Endometrium (tissue), 2 donors: ENCODE results near the gene PFN3.
"Not testable (repeated sequence)": the region's sequence is repeated elsewhere in the genome, so short reads cannot be mapped to it uniquely, and the experiment has no call there.

Experiments
- FAIRE-seq: peaks from 2 replicates; lab custom pipeline; 2012; peaks lifted over from hg19 to GRCh38; lab: Jason Lieb, UNC
- donor health status: control.
- donor health status: control.

Gene PFN3

DNA sequence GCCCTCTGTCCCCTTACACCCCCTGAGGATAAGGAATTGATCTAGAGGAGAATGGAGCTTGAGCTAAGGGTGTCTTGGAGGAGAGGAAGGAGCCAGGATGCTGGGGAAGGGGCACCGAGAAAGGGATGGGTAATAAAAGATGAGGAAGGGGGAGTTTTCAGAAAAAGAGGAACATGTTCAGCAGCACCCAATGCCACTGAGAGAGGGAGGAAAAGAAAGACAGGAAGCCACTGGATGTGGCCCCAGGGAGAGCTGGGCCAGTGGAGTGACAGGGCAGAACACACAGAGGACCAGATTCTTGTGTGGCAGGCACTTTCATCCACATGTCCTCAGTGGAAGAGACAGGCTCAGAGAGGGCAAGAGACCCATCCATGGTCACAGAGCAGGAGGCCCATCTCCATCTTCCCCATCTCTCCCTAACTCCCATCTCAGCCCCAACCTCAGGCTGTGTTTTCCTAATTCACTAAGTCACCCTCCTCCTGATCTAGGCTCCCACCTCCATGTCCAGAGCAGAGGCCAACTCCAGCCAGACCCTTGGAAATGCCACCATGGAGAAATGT is 7.2 kb downstream of the PFN3 start:
- FAIRE-seq, result no peak

DNA sequence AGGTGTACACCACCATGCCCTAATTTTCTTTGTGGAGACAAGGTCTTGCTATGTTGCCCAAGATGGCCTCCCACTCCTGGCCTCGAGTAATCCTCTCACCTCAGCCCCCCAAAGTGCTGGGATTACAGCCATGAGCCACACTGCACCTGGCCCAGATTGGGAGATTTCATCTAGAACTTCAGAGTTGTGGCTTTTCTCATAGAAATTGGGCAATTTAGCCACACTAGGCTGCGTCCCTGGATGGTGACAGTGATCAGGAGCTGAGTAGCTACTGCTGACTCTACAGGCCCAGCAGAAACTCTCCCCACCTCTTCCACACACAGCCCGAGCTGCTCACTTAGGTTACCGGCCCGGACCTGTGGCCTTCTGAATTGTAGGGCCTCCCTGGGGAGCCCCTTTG is 7.7 kb downstream of the PFN3 start:
- no peak for FAIRE-seq

DNA sequence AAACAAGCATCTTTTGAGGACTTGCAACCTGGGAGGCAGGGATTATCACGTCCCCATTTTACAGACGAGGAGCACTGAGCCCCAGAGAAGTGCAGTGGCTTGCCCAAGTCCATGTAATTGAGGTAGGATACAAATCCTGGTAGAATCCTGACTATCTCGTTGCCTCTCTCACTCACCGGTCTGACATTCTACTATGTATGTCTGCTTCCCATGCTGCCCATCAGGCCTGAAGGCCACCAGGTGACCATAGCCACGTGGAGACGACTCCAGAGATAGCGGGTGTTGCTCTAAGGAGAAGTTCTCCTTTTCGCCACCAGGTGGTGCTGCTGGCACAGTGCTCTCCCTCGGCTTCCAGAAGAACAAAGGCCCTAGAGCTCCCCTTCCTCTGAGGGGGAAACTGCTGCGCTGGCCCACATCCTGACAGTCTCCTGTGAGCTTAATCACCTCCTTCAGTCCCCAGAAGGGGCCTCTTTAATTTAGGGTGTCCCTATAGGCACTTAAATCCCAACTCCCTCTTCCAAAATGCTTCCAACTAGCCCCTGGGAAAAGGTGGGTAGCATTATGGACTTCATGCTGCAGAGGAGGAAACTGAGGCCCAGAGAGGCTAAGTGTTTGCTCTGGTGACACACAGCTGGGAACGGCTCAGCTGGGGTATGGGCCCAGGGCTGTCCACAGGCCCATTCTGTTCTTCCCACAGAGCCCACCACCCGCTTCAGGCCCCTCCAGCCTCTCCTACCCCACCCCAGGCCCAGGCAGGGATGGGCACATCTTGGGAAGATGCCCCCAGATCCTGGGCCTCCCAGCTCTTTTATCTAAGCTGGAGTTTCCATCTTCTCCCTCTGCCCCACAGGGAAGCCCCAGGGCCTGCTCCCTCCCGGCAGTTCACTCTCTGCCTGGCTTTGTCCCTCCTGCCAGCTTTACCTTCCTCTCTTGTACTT is 9.8 kb downstream of the PFN3 start:
- FAIRE-seq, result no peak

DNA sequence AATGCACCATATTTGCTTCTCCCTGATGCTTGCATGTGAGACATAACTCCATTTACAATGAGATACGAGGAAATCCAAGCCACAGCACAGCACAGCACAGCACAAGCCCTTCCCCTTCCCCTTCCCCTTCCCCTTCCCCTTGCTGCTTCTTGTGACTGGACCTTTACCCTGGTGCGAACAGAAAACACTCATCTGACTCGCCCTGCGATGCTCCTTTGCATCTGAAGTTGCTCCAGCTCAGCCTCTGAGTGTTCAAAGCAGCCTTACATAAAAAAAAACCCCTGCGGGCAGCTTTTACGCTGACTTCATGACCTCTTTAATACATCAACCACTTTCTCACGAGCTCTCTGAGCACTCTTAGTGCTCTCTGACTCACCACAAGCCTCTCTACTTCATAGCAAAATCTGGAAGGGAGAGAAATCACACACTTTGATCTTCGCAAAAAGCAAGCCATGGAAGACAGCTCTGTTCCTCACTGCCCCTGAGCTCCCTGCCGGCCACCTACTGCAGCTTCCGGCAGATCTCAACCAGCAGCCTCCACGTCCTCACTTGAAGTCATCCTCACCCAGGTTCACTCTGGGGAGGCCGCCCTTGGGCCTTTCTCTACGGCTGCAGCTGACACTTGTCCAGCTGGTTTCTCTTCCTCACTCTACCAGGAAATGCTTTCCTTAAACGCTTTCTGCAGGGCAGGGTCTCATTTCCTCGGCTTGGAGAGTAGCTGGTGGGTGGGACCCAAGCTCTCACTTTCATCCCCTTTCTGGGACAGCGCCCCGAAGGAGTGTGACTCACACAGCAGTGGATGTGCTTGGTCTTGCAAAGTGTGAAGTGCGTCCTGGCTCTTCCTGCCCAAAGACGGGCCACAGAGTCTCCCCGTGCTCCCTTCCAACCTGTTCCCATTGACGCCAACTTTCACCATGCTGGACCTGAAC is 11.0 kb downstream of the PFN3 start:
- no peak for FAIRE-seq

DNA sequence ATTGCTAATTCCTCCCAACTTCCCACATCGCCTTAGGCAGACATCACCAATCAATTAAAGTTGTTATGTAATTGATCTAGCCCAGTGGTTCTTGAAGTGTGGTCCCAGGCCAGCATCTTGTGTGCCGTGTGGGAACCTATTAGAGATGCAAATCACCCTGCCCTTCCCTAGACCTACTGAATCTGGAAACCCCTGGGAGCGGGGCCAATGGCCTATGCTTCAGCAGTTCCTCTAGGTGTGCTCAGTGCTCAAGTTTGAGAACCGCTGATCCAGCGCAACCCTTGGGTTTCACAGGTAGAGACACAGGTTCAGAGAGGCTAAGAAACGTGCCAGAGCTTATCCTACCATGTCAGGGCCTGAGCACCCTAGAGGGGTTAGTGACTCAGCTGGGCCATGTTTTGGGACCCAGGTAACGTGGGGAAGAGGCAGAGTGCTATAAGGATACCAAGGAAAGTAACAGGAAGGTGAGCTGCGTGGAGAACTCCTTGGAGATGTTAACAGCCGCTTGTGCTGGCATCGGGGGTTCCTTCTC is 11.9 kb downstream of the PFN3 start:
- FAIRE-seq, result no peak

DNA sequence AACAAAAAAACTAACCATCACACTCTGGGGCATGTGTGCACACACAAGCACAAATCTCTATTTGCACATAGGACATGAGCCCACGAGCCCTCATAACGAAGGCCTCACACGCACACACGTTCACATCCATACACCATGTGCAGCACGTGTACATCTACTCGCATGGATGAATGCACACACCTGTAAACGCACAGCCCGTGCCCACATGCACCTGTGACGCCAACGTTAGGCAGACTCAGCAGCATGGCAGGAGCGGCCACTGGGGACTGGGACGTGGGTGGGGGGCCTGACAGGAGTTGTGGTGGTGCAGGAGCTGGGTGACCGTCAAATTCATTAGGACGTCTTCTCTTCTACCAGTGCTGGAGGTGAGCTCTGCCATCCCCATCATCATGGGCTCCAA is 13.1 kb downstream of the PFN3 start:
- no peak for FAIRE-seq

DNA sequence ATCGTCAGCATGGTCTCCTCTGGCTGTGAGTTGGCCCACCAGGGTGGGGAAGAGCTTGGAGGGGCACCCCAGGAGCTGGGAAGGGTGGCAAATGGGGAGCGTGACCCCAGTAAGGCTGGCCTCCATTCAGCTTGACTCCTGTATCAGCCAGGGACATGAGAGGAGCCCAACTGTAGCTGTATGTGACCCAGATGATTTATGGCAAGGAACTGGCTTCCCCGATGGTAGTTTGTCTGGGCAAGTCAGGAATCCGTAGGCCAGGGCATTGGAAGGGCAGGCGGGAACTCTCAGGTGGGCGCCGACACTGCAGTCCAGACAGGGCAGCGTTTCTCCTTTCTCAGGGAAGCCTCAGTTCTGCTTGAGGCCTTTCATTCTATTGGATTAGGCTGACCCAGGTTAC is 13.9 kb downstream of the PFN3 start:
- no peak for FAIRE-seq

DNA sequence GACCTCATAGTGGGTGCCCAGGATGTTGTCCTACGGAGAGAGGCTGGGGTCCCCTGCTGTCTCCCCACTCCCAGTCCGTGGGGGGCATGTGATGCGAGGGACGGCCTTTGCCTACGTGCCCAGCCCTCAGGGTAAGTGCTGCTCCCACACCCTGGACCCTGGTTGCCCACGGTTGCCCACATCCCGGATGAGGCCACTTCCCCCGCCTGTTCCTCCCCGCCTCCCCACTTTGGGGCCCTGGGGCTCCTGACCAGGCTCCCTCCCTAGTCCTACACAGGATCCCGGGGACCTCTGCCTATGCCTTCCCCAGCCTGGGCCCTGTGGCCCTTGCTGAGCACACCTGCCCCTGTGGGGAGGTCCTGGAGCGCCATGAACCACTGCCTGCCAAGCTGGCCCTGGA is 14.7 kb downstream of the PFN3 start:
- FAIRE-seq, result no peak

DNA sequence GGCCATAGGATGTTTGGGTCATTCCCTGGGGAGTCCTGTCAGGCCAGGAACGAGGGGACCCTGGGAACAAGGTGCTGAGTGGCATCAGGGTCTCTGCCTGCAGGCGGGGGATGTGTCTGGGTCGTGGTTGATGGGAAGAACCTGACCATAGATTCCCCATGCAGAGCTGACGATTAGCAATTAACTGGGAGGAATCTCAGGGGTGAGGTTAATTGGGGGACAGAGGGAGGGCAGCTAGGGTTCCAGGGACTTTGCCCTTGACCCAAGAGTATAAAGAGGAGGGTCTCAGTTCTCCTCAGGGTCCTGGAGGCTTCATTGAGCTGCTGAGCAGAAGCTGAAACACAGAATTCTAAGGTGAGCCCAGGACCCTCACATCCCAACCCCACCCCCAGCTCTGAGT is 16.3 kb downstream of the PFN3 start, which contains the start of gene SLC34A1:
Gene SLC34A1, plus strand, starts transcription at position 301 of the 400 bp plus-strand sequence. CDS start 1,308 bp downstream, outside the sequence.
- FAIRE-seq, result no peak

DNA sequence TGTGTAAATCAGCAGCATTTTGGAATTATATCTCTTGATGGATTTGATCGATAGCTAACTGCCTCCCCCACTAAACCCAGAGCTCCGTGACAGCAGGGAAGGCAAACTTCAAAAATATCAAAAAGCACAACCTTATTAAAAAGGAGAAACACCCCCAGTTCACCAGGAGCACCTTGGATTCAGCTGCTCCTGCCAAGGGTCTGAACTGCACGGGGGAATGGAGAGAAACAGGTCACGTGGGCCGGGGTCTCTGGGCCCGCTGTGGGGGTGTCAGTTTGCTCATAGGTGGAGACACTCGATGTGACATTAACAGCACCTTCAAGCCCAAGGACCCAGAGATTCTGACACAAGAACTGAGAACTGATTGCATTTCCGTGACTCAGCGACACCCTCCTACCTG is 17.3 kb downstream of the PFN3 start:
- FAIRE-seq, result no peak

DNA sequence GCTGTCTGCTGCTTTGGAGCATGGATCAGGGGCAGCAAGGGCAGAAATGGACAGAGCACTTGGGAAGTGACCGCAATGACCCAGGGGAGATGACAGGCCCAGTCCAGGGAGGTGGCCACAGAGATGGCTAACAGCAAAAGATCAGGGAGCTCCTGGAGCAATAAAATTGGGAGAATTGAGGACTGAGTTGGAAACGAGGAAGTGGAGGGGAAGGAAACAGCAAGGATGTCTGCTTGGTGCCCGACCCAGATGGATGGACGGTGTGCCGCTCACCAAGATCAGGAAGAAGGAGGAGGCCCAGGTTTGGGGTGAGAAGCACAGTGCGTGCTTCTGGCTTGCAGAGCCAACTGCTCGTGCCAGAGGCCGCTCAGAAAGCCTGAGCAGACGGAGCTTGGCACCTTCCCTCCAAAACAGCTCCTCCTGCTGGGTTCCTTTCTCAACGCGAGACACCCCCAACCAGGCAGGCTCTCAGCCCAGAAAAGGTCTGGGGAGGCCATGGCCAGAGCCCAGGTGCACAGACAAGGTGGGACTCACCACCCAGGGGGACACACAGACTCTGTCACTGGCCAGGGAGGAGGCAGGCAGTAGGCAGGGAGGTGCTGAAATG is 17.9 kb downstream of the PFN3 start:
- FAIRE-seq, result no peak

DNA sequence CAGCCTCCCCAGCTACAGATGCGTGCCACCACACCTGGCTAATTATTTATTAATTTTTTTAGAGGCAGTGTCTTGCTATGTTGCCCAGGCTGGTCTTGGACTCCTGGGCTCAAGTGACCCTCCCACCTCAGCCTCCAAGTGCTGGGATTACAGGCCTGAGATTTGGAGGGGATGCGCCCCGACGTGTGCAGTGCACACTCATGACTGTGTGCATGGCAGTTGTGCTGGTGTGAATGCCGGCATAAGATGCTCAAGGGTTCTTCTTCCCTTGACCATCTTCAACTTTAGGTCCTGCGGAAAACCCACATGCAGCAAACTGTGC is 19.7 kb downstream of the PFN3 start:
- FAIRE-seq, result no peak

DNA sequence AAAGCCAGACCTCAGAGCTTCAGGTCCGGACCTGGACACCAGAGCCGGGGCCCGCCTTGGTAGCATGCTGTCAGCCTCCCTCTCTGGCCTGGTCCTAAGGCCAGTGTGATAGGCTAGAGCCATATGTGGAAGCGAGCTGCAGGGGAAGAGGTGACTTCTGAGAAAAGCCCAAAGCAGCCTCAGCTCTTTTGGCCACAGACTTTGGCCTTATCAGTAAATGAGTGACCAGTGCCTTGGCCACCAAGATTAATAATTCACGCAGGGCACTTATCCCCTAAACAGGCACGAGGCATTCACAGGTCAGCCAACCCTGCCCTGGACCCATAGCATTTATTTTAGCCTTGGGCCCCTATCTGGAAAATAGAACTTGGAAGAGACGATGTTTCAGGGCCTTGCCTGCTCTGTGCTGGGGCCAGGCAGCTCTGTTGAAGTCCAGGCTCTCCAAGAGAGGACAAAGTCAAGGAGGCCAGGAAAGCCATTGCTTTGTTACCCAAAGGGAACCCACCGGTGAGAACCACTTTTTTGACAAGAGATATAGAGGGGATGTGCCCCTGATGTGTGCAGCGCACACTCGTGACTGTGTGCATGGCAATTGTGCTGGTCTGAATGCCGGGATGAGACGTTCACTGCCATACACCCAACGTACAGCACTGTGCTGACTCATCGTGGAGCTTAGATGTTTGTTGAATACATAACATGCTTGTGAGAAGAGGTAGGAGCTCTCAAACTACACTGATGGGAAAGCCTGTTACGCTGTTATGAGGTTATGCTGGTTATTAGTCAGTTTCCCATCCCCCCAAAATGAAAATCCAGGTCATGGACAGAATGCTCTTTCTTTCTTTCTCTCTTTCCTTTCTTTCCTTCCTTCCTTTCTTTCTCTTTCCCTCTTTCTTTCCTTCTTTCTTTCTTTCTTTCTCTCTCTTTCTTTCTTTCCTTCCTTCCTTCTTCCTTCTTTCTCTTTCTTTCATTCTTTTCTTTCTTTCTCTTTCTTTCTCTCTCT is 21.3 kb downstream of the PFN3 start:
- FAIRE-seq, result no peak

DNA sequence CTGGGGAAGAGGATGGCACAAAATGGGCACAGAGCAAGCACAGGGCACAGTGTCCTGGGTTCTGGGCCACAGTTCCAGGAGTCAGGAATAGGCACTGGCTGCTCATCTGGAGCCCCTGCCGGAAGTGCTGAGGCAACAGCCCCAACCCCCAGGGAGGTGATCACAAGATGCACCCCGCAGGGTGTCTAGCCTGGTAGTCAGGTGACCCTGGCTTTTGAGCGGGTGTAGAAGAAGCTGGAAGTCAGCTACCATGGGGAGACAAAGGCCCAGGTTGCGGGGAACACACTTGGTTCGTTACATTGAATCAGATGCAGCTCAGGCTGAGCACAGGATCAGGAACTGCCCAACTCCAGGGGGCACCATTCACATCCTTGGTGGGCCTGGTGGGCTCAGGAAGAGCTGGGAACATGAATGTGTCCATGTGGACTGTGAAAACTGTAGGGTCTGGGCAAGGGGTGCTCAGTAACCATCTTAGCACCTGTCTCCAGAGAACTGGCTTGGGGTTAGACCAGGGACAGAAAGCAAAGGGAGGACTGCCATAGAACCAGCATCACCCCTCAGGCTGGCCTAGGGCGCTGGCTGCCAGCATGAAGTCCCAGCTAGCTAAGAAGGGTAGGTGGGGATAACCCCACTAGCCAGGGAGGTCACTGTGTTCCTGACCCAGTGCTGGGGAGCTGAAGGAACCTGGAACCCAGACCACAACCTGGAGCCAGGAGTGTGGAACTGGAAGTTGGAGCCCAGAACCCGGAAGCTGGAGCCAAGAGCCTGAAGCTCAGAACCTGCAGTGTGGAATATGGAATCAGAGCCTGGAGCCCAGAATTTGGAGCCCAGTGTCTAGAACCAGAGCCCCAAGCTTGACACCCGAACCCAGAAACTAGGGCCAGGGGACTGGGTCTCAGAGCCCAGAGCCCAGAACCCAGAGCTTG is 22.3 kb downstream of the PFN3 start:
- FAIRE-seq, result no peak

DNA sequence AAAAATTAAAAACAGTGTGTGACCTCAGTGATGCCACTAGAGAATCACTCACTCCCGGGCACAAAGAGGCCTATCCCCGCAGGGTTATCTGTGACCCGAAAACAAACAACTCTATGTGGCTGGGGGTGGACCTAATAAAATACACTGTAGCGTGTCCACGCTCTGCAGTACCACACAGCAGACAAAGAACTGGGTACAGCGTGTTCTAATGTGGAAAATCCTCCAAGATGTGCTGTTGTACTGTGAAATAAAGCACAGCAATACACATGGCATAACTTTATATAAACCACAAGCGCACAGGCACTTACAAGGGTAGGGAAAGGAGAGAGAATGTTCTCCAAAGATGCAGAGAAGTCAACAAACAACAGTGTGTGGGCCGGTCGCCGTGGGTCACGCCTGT is 24.4 kb downstream of the PFN3 start:
- FAIRE-seq, result no peak

DNA sequence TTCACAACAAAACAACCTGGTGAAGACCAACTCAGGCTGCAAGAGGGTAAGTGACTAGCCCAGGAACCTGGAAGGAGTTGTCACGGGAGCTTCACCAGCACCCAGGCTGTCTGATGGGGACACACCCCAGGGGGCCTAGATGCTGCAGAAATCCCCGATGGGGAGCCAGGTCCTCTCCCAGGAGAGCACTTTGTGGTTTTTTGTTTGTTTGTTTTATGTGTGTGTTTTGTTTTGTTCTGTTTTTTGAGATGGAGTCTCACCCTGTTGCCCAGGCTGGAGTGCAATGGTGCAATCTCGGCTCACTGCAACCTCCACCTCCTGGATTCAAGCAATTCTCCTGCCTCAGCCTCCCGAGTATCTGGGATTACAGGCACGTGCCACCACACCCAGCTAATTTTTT is 24.9 kb downstream of the PFN3 start:
- not testable (repeated sequence) for FAIRE-seq

DNA sequence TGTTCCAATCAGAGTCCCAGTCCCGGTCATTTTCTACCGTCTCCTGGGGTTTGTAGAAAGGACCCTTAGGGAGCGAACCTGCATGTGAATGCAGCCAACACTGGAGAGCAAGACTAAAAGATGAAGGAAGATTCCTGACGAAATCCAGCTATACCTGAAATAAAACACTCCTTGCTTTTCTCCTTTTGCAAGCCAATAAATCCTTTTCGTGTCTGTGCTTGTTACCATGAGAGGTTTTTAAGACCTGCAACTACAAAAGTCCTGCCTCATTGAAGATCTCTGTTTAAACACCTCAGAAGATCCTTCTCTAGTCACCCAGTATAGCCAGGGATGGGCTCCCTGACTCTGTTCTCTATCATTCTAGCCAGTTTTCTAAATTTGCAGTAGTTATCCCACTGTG is 26.2 kb downstream of the PFN3 start:
- no peak for FAIRE-seq

DNA sequence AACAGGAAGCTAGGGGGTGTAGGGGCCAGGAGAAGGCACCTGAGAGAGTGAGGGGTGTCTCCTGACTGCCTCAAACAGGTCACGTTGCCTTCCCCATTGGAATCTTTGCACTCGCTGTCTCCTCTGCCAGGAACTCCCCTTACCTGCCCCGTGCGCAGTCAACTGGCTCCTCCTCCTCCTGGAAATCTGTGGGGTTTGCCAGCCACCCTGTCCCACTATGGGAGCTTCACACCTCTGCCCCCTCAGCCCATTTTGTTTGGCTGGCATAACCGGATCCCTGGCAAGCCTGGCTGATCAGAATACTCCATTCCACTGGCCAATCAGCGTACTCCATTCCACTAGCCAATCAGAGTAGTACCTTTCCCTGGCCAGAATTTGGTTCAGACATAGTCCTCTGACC is 26.7 kb downstream of the PFN3 start:
- no peak for FAIRE-seq

DNA sequence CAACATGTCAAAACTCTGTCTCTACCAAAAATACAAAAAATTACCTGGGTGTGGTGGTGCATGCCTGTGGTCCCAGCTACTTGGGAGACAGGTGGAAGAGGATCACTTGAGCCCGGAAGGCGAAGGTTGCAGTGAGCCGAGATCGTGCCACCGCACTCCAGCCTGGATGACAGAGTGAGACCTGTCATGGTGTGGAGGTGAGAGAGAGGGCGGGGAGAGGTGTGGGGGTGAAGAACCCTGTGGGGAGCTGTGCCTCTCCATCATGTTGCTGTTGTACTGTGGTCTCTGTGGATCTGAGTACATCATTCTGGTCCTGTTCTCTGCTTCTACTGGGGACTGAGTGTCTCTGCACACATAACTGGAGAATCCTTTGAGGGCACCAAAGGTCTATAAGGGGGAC is 27.6 kb downstream of the PFN3 start:
- FAIRE-seq, result no peak
